CD14-positive monocyte (primary cell): Measurements from ENCODE around the gene RSPH4A. TPM values are rescaled to one million over a fixed set of nuclear protein-coding genes. Genes with fewer than 3 reads are reported as not detected.
A peak's percentile ranks its signal among the peaks of the same experiment; 100 is the strongest.

Source experiments
- DNase-seq, 3 donors: peaks; one replicate each; pipeline ENCODE4 v3.0.0-alpha.2; 2011 to 2022
- H2AFZ ChIP-seq: 2 replicates; pipeline ENCODE4 v1.6.0; 2012; ENCODE audit warnings: mild to moderate bottlenecking, low read depth, low read length, inconsistent platforms; ENCODE audit not compliant: insufficient read depth, poor library complexity, severe bottlenecking
- H3K27ac ChIP-seq, 2 donors: 1 replicate in 1 of 2; 2 replicates in 1 of 2; pipeline ENCODE4 v1.5.1; 2012 to 2013; ENCODE audit warnings: low read length in 2 of 2, control low read depth in 1 of 2, inconsistent platforms in 1 of 2, low read depth in 1 of 2, mild to moderate bottlenecking in 1 of 2
- H3K27me3 ChIP-seq, 2 donors: one replicate each; pipeline versions ENCODE4 v1.6.0 to v1.6.1; 2011 to 2013; ENCODE audit warnings: low read length in 2 of 2; ENCODE audit not compliant: control insufficient read depth in 2 of 2, insufficient read depth in 2 of 2
- H3K36me3 ChIP-seq, 2 donors: replicated peaks in 1 of 2; 1 replicate in 1 of 2; 2 replicates in 1 of 2; pipeline versions ENCODE4 v1.5.1 to v1.6.1; 2012 to 2013; ENCODE audit warnings: low read length in 2 of 2, control low read depth in 1 of 2, inconsistent platforms in 1 of 2, mild to moderate bottlenecking in 1 of 2; ENCODE audit not compliant: insufficient read depth in 2 of 2, control insufficient read depth in 1 of 2
- H3K4me1 ChIP-seq, 2 donors: 1 replicate in 1 of 2; 2 replicates in 1 of 2; pipeline versions ENCODE4 v1.5.1 to v1.6.1; 2012 to 2013; ENCODE audit warnings: low read length in 2 of 2, control low read depth in 1 of 2, inconsistent platforms in 1 of 2, mild to moderate bottlenecking in 1 of 2, moderate library complexity in 1 of 2; ENCODE audit not compliant: insufficient read depth in 2 of 2, control insufficient read depth in 1 of 2
- H3K4me2 ChIP-seq: replicated peaks from 2 replicates; pipeline ENCODE3; 2012; ENCODE audit warnings: low read length, moderate library complexity, mild to moderate bottlenecking; ENCODE audit not compliant: poor library complexity, severe bottlenecking; ENCODE audit errors: extremely low read depth
- H3K4me3 ChIP-seq, 3 experiments: fragments of 200-600 bp in 1 of 3; sonication (generic) in 1 of 3; replicated peaks in 1 of 3; 1 replicate in 2 of 3; 2 replicates in 1 of 3; pipeline ENCODE4 v1.5.1; 2011 to 2013; ENCODE audit warnings: low read length in 3 of 3, mild to moderate bottlenecking in 3 of 3, control low read depth in 2 of 3, low read depth in 2 of 3, inconsistent platforms in 1 of 3, moderate library complexity in 1 of 3
- H3K79me2 ChIP-seq: 2 replicates; pipeline ENCODE4 v1.6.0; 2012; ENCODE audit warnings: mild to moderate bottlenecking, control low read depth, inconsistent platforms, low read length, moderate library complexity; ENCODE audit not compliant: insufficient read depth
- H3K9ac ChIP-seq: 2 replicates; pipeline ENCODE4 v1.6.0; 2017; ENCODE audit warnings: low read length, mild to moderate bottlenecking; ENCODE audit not compliant: insufficient read depth, poor library complexity, severe bottlenecking
- H3K9me3 ChIP-seq, 2 donors: replicated peaks in 1 of 2; 1 replicate in 1 of 2; 2 replicates in 1 of 2; pipeline versions ENCODE4 v1.5.1 to v1.6.1; 2012 to 2013; ENCODE audit warnings: low read length in 2 of 2, control low read depth in 1 of 2; ENCODE audit not compliant: control insufficient read depth in 1 of 2, insufficient read depth in 1 of 2
- H4K20me1 ChIP-seq: 2 replicates; pipeline ENCODE4 v1.6.0; 2012; ENCODE audit warnings: mild to moderate bottlenecking, low read length, control low read depth, moderate library complexity; ENCODE audit not compliant: insufficient read depth
- H3K27ac Mint-ChIP-seq, 7 donors: one replicate each; pipeline ENCODE4 v1.8.0; 2020; ENCODE audit warnings: mild to moderate bottlenecking in 7 of 7, mixed read lengths in 7 of 7, moderate library complexity in 6 of 7, inconsistent platforms in 2 of 7
- H3K27me3 Mint-ChIP-seq, 3 donors: one replicate each; pipeline ENCODE4 v1.8.0; 2021 to 2022; ENCODE audit warnings: low read depth in 3 of 3, mild to moderate bottlenecking in 3 of 3, mixed read lengths in 3 of 3, moderate library complexity in 3 of 3, inconsistent platforms in 1 of 3
- H3K36me3 Mint-ChIP-seq, 2 donors: one replicate each; pipeline ENCODE4 v1.8.0; 2020; ENCODE audit warnings: mixed read lengths in 2 of 2, inconsistent platforms in 1 of 2, mild to moderate bottlenecking in 1 of 2
- H3K4me1 Mint-ChIP-seq: one replicate; pipeline ENCODE4 v1.8.0; 2020; ENCODE audit warnings: mild to moderate bottlenecking, mixed read lengths
- H3K4me3 Mint-ChIP-seq, 2 donors: one replicate each; pipeline ENCODE4 v1.8.0; 2020; ENCODE audit warnings: mild to moderate bottlenecking in 2 of 2, mixed read lengths in 2 of 2, moderate library complexity in 1 of 2
- H3K9me3 Mint-ChIP-seq, 7 donors: one replicate each; pipeline ENCODE4 v1.8.0; 2020 to 2022; ENCODE audit warnings: mixed read lengths in 7 of 7, mild to moderate bottlenecking in 6 of 7, moderate library complexity in 6 of 7, inconsistent platforms in 2 of 7
- WGBS: methylation state at CpG from one replicate; pipeline ENCODE4 v1.1.5; 2013; ENCODE audit warnings: missing lambda C conversion rate; ENCODE audit not compliant: insufficient coverage; 5-methylcytosine and 5-hydroxymethylcytosine counted together
- intact Hi-C, 2 donors: fragments of 100-400 bp; cut with micrococcal nuclease; formaldehyde crosslinking; loops; one replicate each; pipeline versions ENCODE4 v1.15.0 to v1.15.1; 2023
- polyA minus RNA-seq: library from RNA; depleted of rRNA, polyadenylated mRNA; stranded (reverse); fragments of >200 nt; gene quantifications from 2 replicates; pipeline ENCODE4 v1.2.3, GENCODE V29; 2012
- polyA plus RNA-seq, 3 donors: library from polyadenylated mRNA; depleted of rRNA in 1 of 3; unstranded in 2 of 3; stranded (reverse) in 1 of 3; fragments of 300-500 nt in 2 of 3; fragments of >200 nt in 1 of 3; fragmentation: Illumina TruSeq in 2 of 3; gene quantifications; 1 replicate in 2 of 3; 2 replicates in 1 of 3; pipeline ENCODE4 v1.2.3, GENCODE V29; 2012 to 2021
- total RNA-seq, 12 experiments: library from RNA in 1 of 12; stranded (reverse) in 1 of 12; fragments of 120-200 nt in 1 of 12; gene quantifications; one replicate each; pipeline ENCODE4 v1.2.4 and lab custom pipeline; 2013 to 2026; ENCODE audit warnings: mixed read lengths in 6 of 12, inconsistent platforms in 1 of 12
- TF ChIP-seq, protein P1 (sequence below): fragments of 200-600 bp; IDR thresholded peaks from one replicate; pipeline ENCODE4 v1.8.0; 2022; ENCODE audit warnings: antibody characterized with exemption, mild to moderate bottlenecking

The RSPH4A gene
- total RNA-seq (2013): 0.08 TPM
- polyA plus RNA-seq (under 1 TPM in 1 of 3 donors, not detected in 2; 0.15 TPM), polyA minus RNA-seq (not detected in 2 replicates), total RNA-seq (lab: John Stamatoyannopoulos, UW) (0.06 to 2.4 (median 0.54) reads per million in 11 experiments)

DNA sequence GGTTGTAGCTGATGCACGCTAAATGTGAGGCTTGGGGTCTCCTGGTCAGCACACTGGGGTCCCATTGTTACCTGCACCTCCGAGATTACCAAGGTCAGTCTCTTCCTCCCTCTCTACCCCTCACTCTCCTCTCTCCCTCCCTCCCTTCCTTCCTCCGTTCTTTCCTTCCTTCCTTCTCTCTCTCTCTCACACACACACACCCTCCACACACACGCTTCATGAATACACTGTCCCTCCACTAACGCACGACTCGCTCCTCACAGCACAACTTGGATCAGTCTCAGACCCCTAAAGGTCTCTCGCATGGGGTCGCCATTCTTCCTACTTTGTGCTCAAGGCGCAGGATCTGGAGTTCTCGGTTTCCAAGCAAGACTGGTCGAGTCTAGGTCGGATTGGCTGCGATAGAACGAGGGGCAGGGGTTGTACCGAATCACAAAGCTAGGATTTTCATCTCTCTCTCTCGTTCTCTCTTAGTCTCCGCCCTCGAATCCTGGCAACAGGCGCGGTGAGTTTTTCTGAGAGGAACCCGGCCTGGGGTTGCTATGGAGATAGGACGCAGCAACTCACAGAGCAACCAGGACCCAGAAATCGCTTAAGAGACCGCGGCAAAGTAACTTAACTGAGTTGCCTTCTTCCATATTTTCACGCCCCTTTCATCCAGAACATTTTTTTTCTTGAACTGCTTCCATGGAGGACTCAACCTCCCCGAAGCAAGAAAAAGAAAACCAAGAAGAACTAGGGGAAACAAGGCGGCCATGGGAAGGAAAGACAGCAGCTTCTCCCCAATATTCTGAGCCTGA is at the start of gene RSPH4A:
Gene RSPH4A (plus strand): TSS at position 543 of the 800 bp plus-strand sequence. CDS start 145 bp downstream, at position 688.
- H3K27me3 ChIP-seq: peaks cover 13 to 17% of the 10 kb centered on the region in 2 donors

DNA sequence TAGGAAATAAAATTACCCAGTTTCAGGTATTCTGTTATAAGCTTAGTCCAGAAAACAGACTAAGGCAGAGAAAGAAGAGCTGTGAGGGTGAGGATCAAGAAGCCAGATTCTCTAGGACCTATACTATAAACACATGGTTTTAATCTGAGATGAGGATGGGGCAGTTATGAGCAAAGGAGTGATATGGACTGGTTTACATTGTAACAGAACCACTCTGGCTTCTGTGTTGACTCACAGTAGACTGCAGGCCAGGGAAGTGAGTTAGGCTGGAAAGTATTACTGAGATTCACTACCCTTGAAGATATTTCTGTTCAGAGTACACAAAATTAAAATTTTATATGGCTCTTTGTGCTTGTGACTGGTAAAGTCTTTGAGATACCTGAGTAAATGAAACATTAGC is 48.2 kb upstream of the RSPH4A start:
- intact Hi-C loops: no loop called here
- H3K27me3 Mint-ChIP-seq: peaks cover 4 to 12% (median 6%) of the 10 kb centered on the region in 3 donors
- Histone ChIP-seq H2AFZ (no peak overlapping the region), H3K9ac (no peak overlapping the region), H3K4me3 (no peak overlapping the region), H3K4me1 (peaks cover 44 to 52% of the 10 kb centered on the region in 2 donors), H3K27me3 (no peaks in the 10 kb centered on the region), H3K79me2 (peaks cover 29% of the 10 kb centered on the region), H3K9me3 (peaks cover 5 to 8% of the 10 kb centered on the region in 2 donors), H4K20me1 (no peaks in the 10 kb centered on the region), H3K4me2 (no peak overlapping the region), H3K27ac (peak overlapping the region in 1 of 2 donors; percentile 60), H3K36me3 (no peaks in the 10 kb centered on the region)
- peaks cover 3 to 9% (median 6%) of the 10 kb centered on the region in 7 donors for H3K9me3 Mint-ChIP-seq
- no peaks in the 10 kb centered on the region for H3K36me3 Mint-ChIP-seq
- H3K4me3 Mint-ChIP-seq: no peak overlapping the region
- peaks cover 55% of the 10 kb centered on the region for H3K4me1 Mint-ChIP-seq
- peak overlapping the region in 3 of 7 donors; percentile 3 to 57 (median 38) for H3K27ac Mint-ChIP-seq
- TF ChIP-seq, protein P1, sequence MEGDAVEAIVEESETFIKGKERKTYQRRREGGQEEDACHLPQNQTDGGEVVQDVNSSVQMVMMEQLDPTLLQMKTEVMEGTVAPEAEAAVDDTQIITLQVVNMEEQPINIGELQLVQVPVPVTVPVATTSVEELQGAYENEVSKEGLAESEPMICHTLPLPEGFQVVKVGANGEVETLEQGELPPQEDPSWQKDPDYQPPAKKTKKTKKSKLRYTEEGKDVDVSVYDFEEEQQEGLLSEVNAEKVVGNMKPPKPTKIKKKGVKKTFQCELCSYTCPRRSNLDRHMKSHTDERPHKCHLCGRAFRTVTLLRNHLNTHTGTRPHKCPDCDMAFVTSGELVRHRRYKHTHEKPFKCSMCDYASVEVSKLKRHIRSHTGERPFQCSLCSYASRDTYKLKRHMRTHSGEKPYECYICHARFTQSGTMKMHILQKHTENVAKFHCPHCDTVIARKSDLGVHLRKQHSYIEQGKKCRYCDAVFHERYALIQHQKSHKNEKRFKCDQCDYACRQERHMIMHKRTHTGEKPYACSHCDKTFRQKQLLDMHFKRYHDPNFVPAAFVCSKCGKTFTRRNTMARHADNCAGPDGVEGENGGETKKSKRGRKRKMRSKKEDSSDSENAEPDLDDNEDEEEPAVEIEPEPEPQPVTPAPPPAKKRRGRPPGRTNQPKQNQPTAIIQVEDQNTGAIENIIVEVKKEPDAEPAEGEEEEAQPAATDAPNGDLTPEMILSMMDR: no peak
- DNase-seq: no peak

More for the DNA sequence above, at the start of gene RSPH4A:
- H2AFZ ChIP-seq: peak within 1 kb of the TSS; percentile 42
- intact Hi-C loops: no loop called here
- H3K79me2 ChIP-seq: no peaks in the 10 kb centered on the region
- peak within 1 kb of the TSS; percentile 75 for H3K4me2 ChIP-seq
- H3K36me3 ChIP-seq: no peaks in the 10 kb centered on the region
- Mint-ChIP-seq H3K9me3 (peaks cover 0 to 5% (median 0%) of the 10 kb centered on the region in 7 donors), H3K27ac (peak within 1 kb of the TSS in 4 of 7 donors; percentile 2 to 34 (median 12)), H3K4me1 (peaks cover 15% of the 10 kb centered on the region), H3K4me3 (peak within 1 kb of the TSS; percentile 71 to 95), H3K27me3 (peaks cover 30 to 34% (median 31%) of the 10 kb centered on the region in 3 donors), H3K36me3 (no peaks in the 10 kb centered on the region)
- peak; percentile 47 to 78 (median 70) for DNase-seq
- WGBS: 0% methylated on average over 22 of the region's 29 CpGs
- TF ChIP-seq, protein P1: no peak
- no peaks in the 10 kb centered on the region for H4K20me1 ChIP-seq
- peak within 1 kb of the TSS; percentile 31 to 71 (median 33) for H3K4me3 ChIP-seq
- H3K4me1 ChIP-seq: peaks cover 15% of the 10 kb centered on the region in 2 donors
- no peak within 1 kb of the TSS for H3K27ac ChIP-seq
- no peaks in the 10 kb centered on the region for H3K9me3 ChIP-seq
- H3K9ac ChIP-seq: peak within 1 kb of the TSS; percentile 49
